Middle frontal gyrus (tissue), 1 donor: ENCODE data around the gene AZIN2.
"Not testable (repeated sequence)": the region's sequence is repeated elsewhere in the genome, so short reads cannot be mapped to it uniquely, and the experiment has no call there.

Experiments
- DNase-seq: peaks from one replicate; pipeline ENCODE4 v3.0.0-alpha.2; 2015; ENCODE audit warnings: low spot score; ENCODE audit errors: extremely low spot score

The AZIN2 gene

DNA sequence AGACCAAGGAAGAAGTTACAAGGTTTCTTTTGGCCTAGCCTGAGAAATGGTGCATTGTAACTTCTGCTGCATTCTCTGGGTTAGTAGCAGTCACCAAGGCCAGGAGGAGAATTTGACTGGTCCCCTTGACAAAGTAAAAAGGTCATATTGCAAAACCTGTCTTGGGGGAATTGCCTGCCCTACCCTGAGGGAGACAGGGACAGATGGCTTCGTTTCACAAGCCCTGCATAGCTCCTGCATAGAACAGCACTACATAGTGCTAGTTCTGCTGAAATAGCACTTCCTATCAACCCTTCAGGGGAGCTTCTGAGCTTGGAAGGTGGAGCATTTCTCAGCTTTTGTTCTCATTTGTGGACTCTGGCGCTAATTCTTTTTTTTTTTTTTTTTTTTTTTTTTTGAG, 23.9 kb upstream of the AZIN2 start:
- DNase-seq = no peak

DNA sequence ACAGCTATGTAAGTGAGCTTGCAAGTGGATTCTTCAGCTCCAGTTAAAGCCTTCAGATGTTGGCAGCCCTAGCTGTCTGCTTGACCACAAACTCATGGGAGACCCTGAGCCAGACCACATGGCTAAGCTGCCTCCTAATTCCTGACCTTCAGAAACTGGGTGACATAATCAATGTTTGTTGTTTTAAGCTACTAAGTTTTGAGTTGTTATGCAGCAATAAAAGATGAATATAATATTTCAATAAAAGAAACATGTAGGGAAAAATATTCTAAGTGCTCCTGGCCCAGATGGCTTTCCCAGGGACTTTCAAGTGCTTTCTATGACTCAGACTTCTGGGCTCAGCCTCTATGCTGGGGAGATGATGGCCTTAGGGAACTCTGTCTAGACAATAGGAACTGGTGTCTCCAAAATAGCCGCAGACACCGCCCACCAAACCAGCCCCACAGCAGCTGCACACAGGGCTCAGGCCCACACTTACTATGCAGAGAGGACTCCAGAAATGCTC, 20.3 kb upstream of the AZIN2 start:
- no peak for DNase-seq

DNA sequence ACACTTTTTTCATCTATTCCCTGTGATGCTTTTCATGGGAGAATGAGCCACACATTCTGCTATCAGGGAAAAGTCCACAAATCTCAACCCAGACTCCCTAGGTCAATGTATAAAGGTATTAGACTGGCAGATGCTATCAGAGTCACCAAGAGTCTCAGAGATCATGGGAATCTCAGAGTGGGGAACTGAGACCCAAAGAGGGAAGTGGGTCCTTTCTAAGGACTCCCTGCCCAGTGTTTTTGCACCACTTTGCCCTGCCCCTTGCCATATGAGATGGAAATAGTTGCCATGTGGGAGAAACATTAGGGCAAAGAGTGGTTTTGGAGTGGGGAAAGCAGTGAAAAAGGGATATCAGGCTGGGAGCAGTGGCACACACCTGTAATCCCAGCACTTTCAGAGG, 19.1 kb upstream of the AZIN2 start:
- DNase-seq = no peak

DNA sequence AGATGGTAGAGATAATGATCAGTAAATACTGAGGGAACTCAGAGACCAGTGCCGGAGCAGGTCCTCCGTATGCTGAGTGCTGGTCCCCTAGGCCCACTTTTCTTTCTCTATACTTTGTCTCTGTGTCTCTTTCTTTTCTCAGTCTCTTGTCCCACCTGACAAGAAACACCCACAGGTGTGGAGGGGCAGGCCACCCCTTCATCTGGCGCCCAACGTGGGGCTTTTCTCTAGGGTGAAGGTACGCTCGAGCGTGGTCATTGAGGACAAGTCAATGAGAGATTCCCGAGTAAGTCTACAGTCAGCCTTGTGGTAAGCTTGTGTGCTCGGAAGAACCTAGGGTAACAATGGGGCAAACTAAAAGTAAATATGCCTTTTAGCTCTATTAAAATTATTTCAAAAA, 16.7 kb upstream of the AZIN2 start:
- DNase-seq = not testable (repeated sequence)

DNA sequence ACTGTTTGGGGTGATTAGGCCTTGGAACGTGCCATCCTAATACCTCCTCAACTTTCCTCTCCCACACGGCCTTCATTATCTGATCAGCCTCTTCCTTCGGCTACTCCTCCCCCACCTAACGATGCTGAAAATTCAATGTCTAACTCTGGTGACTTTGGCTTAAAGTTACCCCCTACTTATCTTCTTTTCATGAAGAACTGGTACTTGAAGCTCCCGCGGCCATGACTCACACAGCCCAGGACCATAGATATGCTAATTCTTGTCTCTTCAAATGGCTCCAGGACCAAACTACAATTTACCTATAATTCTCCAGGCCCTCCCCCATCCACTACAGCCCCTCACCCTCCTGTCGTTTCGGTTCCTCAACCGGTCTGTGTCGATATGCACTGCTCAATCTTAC, 15.7 kb upstream of the AZIN2 start:
- DNase-seq = no peak

DNA sequence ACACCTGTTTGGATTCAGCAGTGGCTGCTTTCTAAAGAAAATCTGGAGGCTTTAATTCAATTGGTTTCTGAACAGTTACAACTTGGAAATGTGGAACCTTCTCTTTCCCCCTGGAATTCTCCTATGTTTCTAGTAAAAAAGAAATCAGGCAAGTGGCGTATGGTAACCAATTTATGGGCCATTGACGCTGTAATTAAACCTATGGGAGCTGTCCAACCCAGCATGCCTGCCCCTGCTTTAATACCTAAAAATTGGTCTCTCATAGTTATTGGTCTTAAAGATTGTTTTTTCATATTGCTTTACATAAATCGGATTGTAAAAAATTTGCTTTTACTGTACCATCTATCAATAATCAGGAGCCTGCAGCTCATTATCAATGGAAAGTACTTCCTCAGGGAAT, 14.5 kb upstream of the AZIN2 start:
- DNase-seq = not testable (repeated sequence)

DNA sequence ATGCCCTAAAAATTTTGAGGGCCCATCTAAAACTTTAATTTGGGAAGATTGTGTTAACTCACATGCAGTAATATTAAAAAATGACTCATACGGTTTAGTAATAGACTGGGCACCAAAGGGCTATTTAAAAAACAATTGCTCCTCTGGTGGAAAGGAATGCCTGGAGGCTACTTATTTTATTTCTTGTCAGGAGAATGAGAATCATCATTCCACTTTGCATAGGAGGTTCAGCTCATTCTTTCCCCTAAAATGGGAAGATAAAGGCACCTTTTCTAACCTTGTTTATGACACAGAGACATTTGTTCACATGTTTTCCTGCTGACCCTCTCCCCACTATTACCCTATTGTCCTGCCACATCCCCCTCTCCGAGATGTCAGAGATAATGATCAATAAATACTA, 12.8 kb upstream of the AZIN2 start:
- not testable (repeated sequence) for DNase-seq

DNA sequence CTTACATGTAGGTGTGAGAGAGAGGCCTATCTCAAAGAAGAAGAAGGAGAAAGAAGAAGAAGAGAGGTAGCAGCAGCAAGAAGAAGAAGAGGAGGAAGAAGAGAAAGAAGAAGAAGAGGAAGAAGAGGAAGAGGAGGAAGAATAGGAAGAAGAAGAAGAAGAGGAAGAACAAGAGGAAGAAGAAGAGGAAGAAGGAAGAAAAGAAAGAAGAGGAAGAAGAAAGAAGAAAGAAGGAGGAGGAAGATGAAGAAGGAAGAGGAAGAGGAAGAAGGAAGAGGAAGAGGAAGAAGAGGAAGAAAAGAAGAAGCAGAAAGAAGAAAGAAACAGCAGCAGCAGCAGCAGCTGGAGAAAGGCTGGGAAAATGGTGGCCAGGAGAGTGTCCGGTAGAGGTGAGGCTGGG, 10.3 kb upstream of the AZIN2 start:
- no peak for DNase-seq

DNA sequence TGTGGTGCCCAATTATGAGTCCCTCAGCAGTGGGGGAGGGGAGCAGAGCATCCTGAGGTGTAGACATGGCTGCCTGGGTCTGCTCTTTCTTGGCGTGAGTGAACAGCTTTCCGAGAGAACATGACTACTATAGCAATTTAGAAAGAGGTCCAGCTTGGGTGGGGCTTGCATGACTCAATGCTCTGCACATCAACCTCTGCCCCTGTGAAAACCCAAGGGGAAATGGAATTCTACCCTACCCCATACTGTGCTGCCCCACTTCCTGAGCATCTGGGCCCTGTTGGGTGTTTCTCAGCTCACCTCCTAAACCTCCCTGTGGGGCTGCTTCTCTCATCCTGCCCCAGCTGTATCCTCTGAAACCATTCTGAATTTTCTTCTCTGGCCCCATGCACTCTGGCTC, 8.2 kb upstream of the AZIN2 start:
- DNase-seq = no peak

DNA sequence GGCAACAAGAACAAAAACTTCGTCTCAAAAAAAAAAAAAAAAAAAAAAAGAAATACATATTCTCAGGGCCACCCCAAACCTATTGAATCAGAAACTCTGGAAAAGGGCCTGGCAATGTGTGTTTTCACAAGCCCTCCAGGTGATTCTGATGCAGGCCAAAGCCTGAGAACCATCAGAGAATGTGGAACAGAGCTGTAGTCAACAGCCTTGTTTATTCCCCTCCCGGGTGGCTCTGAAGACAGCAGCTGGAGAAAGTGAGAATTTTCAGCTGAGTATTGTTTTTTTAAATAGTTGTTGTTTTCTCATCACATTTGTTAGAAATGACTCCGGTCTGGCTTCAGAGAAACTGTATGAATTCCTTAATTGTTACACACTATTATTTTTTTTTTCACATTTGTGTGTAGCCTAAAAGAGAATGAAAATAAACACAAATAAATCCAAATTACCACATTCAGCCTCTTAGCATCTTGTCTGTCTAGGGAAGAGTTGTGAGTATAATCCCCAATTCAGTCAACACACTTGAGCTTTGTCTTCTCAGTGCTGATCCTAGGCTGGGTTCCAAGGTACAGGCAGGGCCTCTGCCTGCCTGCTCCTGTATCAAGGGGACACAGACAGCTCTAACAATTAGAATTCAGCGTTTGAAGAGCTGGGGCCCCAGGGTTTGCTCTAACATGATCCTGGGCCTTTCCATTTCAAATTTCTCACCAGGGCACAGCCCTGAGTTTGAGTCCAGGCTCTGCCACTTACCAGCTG, 6.6 kb upstream of the AZIN2 start:
- DNase-seq = no peak

DNA sequence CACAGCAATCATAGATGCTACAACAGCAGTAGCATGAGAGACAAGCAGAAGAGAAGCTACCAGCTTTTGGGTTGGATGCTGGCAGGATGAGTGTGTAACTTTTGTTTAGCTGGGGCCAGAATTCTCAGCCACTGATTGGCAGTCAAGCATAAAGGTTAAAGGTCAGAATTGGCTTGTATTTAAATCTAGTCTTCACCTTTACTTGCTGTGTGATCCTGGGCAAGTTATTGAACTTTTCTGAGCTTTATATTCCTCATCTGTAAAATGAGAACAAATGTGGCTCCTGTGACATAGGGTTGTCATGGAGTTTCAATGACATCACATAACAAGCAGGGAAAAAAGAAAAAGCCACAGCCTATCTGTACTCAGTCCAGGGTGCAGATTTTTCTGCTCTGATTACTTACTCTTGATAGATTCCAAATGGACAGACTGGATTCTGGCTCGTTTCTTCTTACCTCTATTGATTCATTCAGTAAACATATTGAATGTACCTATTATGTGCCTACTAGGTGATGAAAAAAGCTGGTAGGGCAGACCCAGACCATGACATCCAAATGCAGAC, 2.8 kb upstream of the AZIN2 start:
- DNase-seq = no peak

DNA sequence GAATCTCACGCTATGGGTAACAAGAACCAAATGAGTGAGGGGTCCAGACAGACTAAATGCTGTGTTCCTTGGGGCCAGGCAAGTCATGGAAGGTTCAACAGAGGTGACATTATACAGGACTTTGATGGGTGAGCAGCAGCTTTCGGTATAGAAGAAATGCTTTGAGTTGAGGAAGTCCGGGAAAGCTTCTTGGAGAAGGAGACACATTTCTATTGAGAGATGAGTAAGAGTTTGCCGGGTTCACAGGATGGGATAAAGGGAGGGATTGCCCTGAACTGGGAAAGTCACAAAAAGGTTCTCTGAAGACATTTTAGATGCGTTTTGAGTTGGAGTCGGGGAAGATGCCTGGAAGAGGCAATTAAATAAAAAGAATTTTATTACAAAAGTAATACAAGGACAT, 580 bp upstream of the AZIN2 start:
- no peak for DNase-seq

DNA sequence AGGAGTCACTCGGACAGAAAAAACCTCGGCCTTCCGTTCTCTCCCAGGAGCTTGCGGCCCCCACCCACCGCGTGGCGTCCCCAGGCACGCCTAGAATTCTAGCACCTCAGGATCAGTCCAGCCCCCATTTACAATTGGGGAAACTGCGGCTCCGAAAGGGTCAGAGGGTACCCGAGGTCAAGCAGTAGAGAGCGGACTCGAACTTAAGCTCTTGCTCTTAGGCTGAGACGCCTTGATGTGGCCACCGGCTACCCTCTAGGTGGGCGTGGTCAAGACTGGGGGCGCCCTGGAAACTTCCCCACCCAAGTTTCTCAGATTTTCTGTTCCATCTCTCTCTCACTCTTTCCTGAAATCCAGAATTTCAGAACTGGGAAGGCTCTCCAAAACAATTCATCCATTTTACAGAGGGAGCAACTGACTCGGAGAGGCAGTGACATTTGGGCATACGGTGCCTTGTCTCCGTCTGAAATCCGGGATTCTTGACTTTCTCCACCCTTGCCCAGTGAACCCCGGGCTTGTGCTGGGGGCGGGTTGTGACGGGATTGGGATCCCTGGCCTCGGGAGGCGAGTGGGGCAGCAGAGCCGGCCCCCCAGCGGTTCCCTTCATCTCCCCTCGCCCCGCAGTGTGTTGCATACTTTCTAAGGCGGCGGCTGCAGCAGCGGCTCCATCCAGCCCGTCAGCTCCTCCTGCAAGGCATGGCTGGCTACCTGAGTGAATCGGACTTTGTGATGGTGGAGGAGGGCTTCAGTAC, 777 bp downstream of the AZIN2 start:
- no peak for DNase-seq

DNA sequence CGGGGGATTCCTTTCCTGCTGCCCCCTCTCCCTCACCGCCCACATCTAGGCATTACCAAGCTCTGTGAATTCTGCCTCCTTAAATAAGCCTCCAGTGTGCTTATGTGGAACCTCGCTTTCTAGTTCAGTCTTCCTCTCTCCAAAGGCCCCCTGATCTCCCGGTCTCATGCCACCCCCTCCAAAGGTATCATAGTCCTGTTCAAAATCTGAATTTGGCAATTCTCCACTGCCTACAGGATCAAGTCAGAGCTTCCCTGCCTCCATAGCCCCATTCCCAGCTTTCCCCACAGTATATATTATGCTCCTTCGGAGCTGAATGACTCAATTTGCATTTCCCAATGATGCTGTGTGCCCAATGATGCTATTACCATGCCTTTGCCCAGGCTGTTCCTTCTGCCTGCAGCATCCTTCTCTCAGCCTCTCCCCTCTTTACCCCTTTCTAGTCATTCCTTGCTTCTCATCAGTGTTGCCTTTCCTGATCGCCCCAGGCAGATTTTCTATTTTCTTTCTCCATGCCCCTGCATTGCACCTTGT, 1.7 kb downstream of the AZIN2 start:
- no peak for DNase-seq

DNA sequence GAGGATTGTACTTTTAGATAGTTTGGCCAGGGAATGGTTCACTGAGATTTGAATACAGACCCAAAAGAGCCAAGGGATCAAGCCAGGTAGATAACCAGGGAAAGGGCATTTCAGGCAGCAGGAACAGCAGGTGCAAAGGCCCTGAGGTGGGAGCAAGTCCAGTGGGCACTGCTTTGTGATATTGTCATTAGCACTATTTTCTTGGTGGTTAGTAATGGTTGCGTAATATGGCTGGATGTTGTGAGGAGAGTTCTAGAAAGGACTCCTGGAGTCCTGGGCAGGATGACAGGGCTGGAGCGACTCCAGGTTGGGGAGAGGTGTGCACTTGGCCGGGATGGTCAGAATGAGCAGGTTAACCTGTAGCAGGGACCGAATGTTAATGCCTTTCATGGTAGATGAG, 4.4 kb downstream of the AZIN2 start:
- no peak for DNase-seq

DNA sequence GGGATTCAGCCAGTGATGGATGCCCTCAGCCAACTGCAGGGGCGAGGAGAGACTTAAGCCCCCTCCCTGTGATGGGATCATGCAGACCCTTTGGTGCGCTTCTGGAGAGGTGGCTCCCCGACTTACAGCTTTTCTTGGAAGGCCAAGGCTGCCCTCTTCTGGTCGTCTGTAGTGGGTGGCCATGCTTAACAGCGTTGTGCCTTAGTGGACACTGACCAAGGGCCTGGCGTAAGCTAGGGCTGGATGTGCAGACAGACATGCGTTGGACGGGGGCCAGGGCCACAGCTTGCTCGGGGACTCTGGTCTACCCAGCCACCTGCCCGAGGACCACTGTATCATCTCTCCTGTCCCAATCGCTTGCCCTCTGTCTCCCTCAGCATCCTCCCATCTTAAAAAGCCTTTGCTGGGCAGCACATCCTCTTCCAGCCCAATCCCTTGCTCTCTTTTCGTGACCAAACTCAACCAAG, 5.5 kb downstream of the AZIN2 start:
- DNase-seq = peak; percentile 78

DNA sequence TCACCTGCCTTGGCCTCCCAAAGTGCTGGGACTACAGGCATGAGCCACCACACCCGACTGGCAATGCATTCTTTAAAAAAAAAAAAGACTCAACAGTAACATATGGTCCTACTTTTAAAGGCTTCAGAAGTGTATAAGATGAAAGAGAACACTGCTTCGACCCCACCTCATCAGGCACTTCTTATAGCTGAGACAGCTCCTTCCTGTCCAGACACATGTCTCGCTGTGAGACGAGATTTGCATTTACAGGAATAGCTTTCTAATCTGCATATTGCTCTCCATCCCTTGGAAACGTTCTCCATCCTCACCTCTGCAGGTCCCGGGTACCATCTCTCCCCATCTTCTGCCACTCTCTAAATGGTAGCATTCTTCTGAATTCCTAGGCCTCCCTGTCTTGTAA, 6.7 kb downstream of the AZIN2 start:
- no peak for DNase-seq

DNA sequence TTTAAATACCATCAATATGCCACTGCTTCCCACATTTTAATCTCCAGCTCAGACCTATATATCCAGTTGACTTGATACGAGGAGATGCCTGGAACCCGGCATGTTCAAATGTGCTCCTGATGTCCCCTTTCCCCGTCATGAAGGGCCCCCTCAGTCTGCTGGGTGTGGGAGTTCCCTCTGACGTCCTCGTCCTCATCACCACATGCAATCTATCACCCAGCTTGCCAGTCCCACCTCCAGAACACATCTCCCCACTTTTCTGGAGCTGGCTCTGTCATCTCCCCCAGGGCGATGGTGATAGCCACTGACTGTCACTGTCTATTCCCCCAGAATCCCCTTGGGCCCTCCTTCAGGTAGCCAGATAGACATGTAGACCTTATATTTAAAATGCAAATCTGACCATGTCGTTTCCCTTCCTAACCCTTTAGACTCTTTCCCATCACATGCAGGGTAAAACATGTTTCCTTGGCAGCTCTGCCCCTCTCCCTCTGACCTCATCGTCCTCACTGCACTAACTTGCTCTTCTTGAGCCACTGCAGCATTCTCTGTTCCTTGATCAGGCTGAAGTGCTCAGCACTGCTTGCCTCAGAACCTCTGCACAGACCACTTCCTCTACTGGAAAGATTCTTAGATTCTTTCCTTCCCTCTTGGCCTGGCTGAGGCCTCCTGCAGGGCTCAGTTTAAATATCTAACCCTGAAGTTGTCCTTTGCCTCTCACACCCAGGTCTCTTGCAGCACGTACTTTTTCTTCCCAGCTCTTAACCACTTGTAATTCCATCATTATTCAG, 7.4 kb downstream of the AZIN2 start:
- no peak for DNase-seq

DNA sequence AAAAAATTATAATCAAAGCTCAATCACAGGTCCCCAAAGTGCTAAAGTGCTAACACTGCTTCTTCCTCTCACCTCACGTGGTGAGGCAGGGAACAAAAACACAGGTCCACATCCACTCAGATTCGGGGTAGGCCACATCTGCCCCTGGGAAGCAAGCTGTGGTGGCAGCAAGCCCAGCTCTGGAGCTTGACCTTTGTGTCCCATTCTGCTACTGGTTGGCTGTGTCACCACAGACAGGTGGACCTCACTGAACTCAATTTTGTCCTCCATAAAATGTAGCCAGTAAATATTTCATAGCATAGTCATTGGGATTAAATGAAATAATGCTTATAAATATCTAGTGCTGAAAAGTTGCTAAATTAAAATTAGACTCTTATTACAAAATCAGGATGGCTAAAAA, 8.5 kb downstream of the AZIN2 start:
- no peak for DNase-seq

DNA sequence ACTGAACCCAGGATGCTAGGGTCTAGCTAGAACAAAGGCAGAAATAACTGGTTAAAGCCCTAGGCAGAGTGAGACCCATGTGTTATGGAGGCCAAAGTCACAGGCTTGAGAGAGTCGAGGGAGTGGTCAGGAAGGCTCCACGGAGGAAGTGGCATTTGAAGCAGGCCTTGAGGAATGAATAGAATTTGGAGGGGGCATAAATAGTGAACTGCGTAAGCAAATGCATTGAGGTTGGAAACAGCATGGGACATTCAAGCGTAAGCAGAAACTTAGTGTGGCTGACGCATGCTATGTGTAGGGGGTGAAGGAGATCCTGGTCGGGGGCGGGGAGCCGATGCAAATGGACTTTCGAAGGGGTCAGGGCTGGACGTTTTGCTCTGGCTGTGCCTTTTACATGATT, 11.5 kb downstream of the AZIN2 start:
- no peak for DNase-seq

DNA sequence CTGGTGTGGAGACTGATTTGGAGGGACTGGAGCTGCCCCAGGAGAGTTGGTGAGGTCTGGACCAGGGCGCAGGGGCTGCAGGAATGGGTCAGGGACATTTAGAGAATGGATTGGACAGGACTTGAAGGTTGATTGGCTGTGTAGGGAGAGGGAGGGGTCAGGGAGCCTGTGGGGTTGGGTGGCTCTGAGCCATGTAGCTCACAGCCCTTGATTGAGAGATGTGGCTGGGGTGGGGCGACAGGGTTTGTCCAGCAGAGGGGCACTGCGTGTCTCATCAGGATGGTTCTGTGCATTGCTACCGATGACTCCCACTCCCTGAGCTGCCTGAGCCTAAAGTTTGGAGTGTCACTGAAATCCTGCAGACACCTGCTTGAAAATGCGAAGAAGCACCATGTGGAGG, 12.1 kb downstream of the AZIN2 start:
- DNase-seq = no peak
